ENCODE measurements around the gene PTGIS. TPM values are rescaled to one million over a fixed set of nuclear protein-coding genes. Genes with fewer than 3 reads are reported as not detected.

Gene PTGIS
- total RNA-seq, 1 experiment from 2014 or later, result 20.0 TPM

- no peak overlapping the region for H2AK5ac ChIP-seq (ENCODE audit: insufficient read length, low read length)
- no peaks in the 10 kb centered on the region for H3K4me1 ChIP-seq (ENCODE audit: insufficient read depth, low read length)
- no peak for TF ChIP-seq CTCF (conservative IDR thresholded peaks at IDR 0.05)
- peaks cover 7% of the 10 kb centered on the region for H3K23me2 ChIP-seq (ENCODE audit: insufficient read length, low read depth, low read length, poor library complexity, severe bottlenecking)
- H2BK5ac ChIP-seq (ENCODE audit: insufficient read length, low read length), result no peak overlapping the region
- DNase-seq, result no peak
- no peak overlapping the region for H3T11ph ChIP-seq (ENCODE audit: low read length)
- H3K4me3 Mint-ChIP-seq, result no peak overlapping the region
- H4K91ac ChIP-seq (ENCODE audit: insufficient read length, low read depth, low read length), result no peak overlapping the region
- H2BK20ac ChIP-seq (ENCODE audit: low read depth, low read length, poor library complexity, severe bottlenecking), result no peak overlapping the region
- H3K14ac ChIP-seq (ENCODE audit: insufficient read depth, low read length), result no peak overlapping the region
- no peaks in the 10 kb centered on the region for H3K27me3 ChIP-seq (ENCODE audit: insufficient read depth, low read length)
- H3K79me2 ChIP-seq (ENCODE audit: insufficient read depth, low read length), result no peaks in the 10 kb centered on the region
- no peak overlapping the region for H2AFZ ChIP-seq (ENCODE audit: low read length)
- no peak overlapping the region for H3K4ac ChIP-seq (ENCODE audit: low read depth, low read length)
- no peaks in the 10 kb centered on the region for H3K9me3 ChIP-seq (ENCODE audit: control insufficient read depth, low read depth, low read length)
- no peak overlapping the region for H4K5ac ChIP-seq (ENCODE audit: insufficient read length, low read depth, low read length)
- no peak overlapping the region for H3K9ac ChIP-seq (ENCODE audit: extremely low read depth, insufficient read length, low read length)
- no peak overlapping the region for H4K8ac ChIP-seq (replicated peaks; ENCODE audit: insufficient read length, low read depth, low read length)
- no peak overlapping the region for H2BK15ac ChIP-seq (ENCODE audit: low read depth, low read length)
- peaks cover 6 to 10% of the 10 kb centered on the region in 2 experiments for H3K4me1 Mint-ChIP-seq
- H3K4me2 ChIP-seq (ENCODE audit: insufficient read depth, insufficient read length, low read length), result no peak overlapping the region
- no peaks in the 10 kb centered on the region for H3K36me3 Mint-ChIP-seq (ENCODE audit: insufficient read depth in 1 of 3, low read depth in 3 of 3)
- H3K23ac ChIP-seq (ENCODE audit: insufficient read length, low read depth, low read length), result no peak overlapping the region
- H3K56ac ChIP-seq (ENCODE audit: insufficient read length, low read depth, low read length), result no peak overlapping the region
- H2BK12ac ChIP-seq (ENCODE audit: insufficient read length, low read depth, low read length), result no peak overlapping the region
- peaks cover 12% of the 10 kb centered on the region for H3K27me3 Mint-ChIP-seq (ENCODE audit: low read depth)
- no peaks in the 10 kb centered on the region; a peak in 1 of 5 replicates for H3K9me3 Mint-ChIP-seq
- H3K79me1 ChIP-seq (ENCODE audit: insufficient read depth, low read depth, low read length, poor library complexity, severe bottlenecking), result no peaks in the 10 kb centered on the region
- no peaks in the 10 kb centered on the region for H4K20me1 ChIP-seq (ENCODE audit: control insufficient read depth, insufficient read depth, insufficient read length)
- no CpG with 5 or more reads among the region's 1 CpG for WGBS (ENCODE audit: extremely low coverage, insufficient read length, low lambda C conversion rate)
- no peak overlapping the region for H3K27ac Mint-ChIP-seq
- H3K27ac ChIP-seq (ENCODE audit: insufficient read length, low read depth, low read length), result no peak overlapping the region
- no peak overlapping the region for H2BK120ac ChIP-seq (ENCODE audit: low read depth, low read length, poor library complexity, severe bottlenecking)
- H3K18ac ChIP-seq (ENCODE audit: insufficient read length, low read depth, low read length), result no peak overlapping the region
Measured at GRCh38 chr20:49607568-49607967, 39.6 kb upstream of the PTGIS start.

All from H9 (cell line).